Right lobe of liver (tissue), 4 donors: ENCODE data around the gene VHLL.

ENCODE experiments used
- POLR2A ChIP-seq: fragments of 450-650 bp; IDR thresholded peaks from one replicate; pipeline ENCODE4 v1.6.1; 2017; ENCODE audit warnings: antibody characterized with exemption, mild to moderate bottlenecking
- TF ChIP-seq, protein P1 (sequence below), 4 donors: fragments of 200-600 bp in 3 of 4; fragments of 450-650 bp in 1 of 4; IDR thresholded peaks; one replicate each; pipeline versions ENCODE4 v1.5.1 to v1.8.0; 2016 to 2022; ENCODE audit warnings: antibody characterized with exemption in 4 of 4, mild to moderate bottlenecking in 2 of 4
- donor health status: DM: no; HTN: no; CAD: no.
- donor health status: DM: no; HTN: no; CAD: no.
- donor health status: DM: no; HTN: yes; CAD: no.

DNA sequence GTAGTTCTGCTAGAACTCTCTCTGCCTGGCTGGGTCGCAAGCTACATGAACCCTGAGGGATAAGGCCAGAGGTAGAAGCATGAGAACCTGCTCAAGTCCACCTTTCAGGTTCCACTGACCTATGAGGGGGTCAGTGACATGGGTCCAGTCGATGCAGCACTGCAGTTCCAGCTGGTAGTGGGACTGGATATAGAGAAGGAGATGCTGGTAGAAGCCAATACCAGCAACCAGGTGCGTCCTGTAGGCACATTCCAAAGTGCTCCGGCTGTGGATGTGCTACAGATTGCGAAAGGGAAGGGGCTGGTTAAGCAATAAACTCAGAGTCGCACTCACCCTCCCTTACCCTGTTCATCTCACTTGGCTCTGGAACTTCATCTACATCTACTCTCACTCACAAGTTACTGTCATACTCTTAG is 22.1 kb downstream of the VHLL start:
- TF ChIP-seq, protein P1, sequence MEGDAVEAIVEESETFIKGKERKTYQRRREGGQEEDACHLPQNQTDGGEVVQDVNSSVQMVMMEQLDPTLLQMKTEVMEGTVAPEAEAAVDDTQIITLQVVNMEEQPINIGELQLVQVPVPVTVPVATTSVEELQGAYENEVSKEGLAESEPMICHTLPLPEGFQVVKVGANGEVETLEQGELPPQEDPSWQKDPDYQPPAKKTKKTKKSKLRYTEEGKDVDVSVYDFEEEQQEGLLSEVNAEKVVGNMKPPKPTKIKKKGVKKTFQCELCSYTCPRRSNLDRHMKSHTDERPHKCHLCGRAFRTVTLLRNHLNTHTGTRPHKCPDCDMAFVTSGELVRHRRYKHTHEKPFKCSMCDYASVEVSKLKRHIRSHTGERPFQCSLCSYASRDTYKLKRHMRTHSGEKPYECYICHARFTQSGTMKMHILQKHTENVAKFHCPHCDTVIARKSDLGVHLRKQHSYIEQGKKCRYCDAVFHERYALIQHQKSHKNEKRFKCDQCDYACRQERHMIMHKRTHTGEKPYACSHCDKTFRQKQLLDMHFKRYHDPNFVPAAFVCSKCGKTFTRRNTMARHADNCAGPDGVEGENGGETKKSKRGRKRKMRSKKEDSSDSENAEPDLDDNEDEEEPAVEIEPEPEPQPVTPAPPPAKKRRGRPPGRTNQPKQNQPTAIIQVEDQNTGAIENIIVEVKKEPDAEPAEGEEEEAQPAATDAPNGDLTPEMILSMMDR (IDR thresholded peaks at IDR 0.05), result no peak
- TF ChIP-seq POLR2A, result no peak
